K562 (cell line): Measurements from ENCODE around the gene SEC23B. TPM values are rescaled to one million over a fixed set of nuclear protein-coding genes. Genes with fewer than 3 reads are reported as not detected.

Experiments used
- GABPB1 ChIP-seq: sonication (generic); formaldehyde crosslinking; IDR thresholded peaks from 2 replicates; pipeline ENCODE4 v1.8.0; 2022; ENCODE audit warnings: mild to moderate bottlenecking, missing genetic modification reagents
- HSF4 ChIP-seq: fragments of 250-450 bp; sonication (Bioruptor Pico); IDR thresholded peaks from 2 replicates; pipeline ENCODE4 v2.1.2; 2022; ENCODE audit warnings: mild to moderate bottlenecking, moderate library complexity, borderline replicate concordance
- MCM3 ChIP-seq: fragments of 450-650 bp; IDR thresholded peaks from 2 replicates; pipeline ENCODE4 v1.6.1; 2016
- MTA3 ChIP-seq: fragments of 450-650 bp; formaldehyde crosslinking; IDR thresholded peaks from 2 replicates; pipeline ENCODE4 v1.6.1; 2017; ENCODE audit warnings: mild to moderate bottlenecking, borderline replicate concordance
- POLR2B ChIP-seq: fragments of 450-650 bp; IDR thresholded peaks from 2 replicates; pipeline ENCODE4 v1.6.1; 2018; ENCODE audit warnings: low read depth; ENCODE audit not compliant: partially characterized antibody
- SIN3A ChIP-seq, 2 experiments: fragments of 150-350 bp in 1 of 2; IDR thresholded peaks; 2 replicates each; pipeline ENCODE4 v1.6.1; 2011 to 2016; ENCODE audit warnings: borderline replicate concordance in 2 of 2, low read depth in 2 of 2, low read length in 2 of 2, mild to moderate bottlenecking in 2 of 2, moderate library complexity in 2 of 2; ENCODE audit not compliant: control insufficient read depth in 1 of 2
- SRSF1 ChIP-seq: fragments of 200-400 bp; formaldehyde crosslinking; IDR thresholded peaks from 2 replicates; pipeline ENCODE4 v1.6.1; 2017; ENCODE audit warnings: mild to moderate bottlenecking, low read depth, low read length, moderate library complexity
- ZNF124 ChIP-seq: sonication (generic); formaldehyde crosslinking; IDR thresholded peaks from 2 replicates; pipeline ENCODE4 v1.8.1; 2022; ENCODE audit warnings: missing genetic modification reagents
- ZNF347 ChIP-seq: fragments of 450-650 bp; formaldehyde crosslinking; IDR thresholded peaks from 2 replicates; pipeline ENCODE4 v1.4.0; 2020; ENCODE audit warnings: low read depth, mild to moderate bottlenecking, moderate library complexity
- polyA plus RNA-seq, 8 experiments: library from polyadenylated mRNA; depleted of rRNA in 4 of 8; stranded (reverse) in 5 of 8; unstranded in 3 of 8; fragments of >200 nt; fragmentation: Nextera tagmentation in 2 of 8; fragmentation: Illumina TruSeq in 1 of 8; extraction: Ambion mirVana in 2 of 8; extraction: Trizol in 1 of 8; gene quantifications; 2 replicates each; pipeline versions ENCODE4 v1.2.1 to v1.2.3, GENCODE V29; 2011 to 2014; ENCODE audit warnings: inconsistent platforms in 1 of 8, missing spikeins in 1 of 8
- total RNA-seq, 7 experiments: library from RNA; depleted of rRNA in 6 of 7; stranded (reverse); fragments of >200 nt in 6 of 7; fragmentation: Illumina TruSeq in 2 of 7; extraction: Trizol in 2 of 7; gene quantifications; 2 replicates each; pipeline versions ENCODE4 v1.2.1 to v1.2.3, GENCODE V29; 2011 to 2021; ENCODE audit warnings: low replicate concordance in 1 of 7
- TF ChIP-seq, protein P1 (sequence below): fragments of 450-650 bp; IDR thresholded peaks from 2 replicates; pipeline ENCODE4 v1.6.1; 2016; ENCODE audit warnings: mild to moderate bottlenecking, moderate library complexity
- TF ChIP-seq, protein P2 (sequence below), 2 experiments: IDR thresholded peaks; 2 replicates each; pipeline ENCODE4 v1.6.1; 2011; ENCODE audit warnings: borderline replicate concordance in 1 of 2, control low read depth in 1 of 2, low read depth in 1 of 2, low read length in 1 of 2, mild to moderate bottlenecking in 1 of 2, mixed read lengths in 1 of 2, moderate library complexity in 1 of 2; ENCODE audit not compliant: insufficient read depth in 1 of 2, insufficient read length in 1 of 2, poor library complexity in 1 of 2, severe bottlenecking in 1 of 2; ENCODE audit errors: extremely low read depth in 1 of 2
- TF ChIP-seq, protein P3 (sequence below): fragments of 200-800 bp; sonication (Bioruptor generic); IDR thresholded peaks from 2 replicates; pipeline ENCODE4 v1.6.1; 2017; ENCODE audit warnings: missing genetic modification characterization, missing compliant biosample characterization

The SEC23B gene
- total and polyA plus RNA-seq, 9 of the 15 experiments (the other 6 are each of a cell fraction or from before 2014, with no cell fraction given) = 31.7 to 70.2 (median 38.5) TPM

DNA sequence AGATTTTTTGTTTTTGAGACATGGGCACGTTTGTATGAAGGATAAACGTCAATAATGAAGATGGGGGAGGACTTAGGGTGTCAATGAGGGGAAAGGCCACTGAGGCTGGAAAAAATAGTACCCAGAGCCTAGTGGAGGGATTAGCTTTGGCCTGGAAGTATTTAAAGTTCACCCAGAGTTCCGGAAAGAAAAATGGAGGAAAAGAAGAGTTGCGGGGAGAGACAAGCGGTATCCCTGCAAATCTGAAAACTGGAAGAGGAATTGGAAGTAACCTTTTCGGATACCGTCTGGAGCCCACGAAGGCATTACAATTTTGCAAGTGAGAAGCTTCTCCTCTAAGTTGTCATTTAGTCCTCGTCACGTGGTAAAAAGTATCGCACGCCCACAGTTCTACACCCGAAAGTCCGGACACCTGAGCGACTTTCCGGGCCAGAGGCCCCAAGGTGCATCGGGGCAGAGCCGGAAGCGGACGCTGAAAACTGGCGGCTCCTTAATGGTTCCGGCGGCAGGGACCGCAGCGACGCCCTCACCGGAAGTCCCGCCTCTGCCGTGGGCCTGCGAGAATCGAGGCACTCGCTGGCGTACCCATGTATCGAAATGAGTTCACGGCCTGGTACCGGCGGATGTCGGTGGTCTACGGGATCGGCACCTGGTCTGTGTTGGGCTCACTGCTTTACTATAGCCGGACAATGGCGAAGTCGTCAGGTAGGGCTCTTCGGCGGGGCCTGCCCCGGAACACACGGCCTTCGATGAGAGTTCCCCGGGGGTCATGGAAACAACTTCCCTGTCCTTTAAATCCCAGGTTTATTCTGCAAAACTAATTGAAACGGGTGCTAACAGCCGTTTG lies 59.4 kb downstream of the SEC23B start, which contains the start of gene SMIM26 (continued):
- TF ChIP-seq POLR2B = peak; percentile 49
- TF ChIP-seq, protein P1, sequence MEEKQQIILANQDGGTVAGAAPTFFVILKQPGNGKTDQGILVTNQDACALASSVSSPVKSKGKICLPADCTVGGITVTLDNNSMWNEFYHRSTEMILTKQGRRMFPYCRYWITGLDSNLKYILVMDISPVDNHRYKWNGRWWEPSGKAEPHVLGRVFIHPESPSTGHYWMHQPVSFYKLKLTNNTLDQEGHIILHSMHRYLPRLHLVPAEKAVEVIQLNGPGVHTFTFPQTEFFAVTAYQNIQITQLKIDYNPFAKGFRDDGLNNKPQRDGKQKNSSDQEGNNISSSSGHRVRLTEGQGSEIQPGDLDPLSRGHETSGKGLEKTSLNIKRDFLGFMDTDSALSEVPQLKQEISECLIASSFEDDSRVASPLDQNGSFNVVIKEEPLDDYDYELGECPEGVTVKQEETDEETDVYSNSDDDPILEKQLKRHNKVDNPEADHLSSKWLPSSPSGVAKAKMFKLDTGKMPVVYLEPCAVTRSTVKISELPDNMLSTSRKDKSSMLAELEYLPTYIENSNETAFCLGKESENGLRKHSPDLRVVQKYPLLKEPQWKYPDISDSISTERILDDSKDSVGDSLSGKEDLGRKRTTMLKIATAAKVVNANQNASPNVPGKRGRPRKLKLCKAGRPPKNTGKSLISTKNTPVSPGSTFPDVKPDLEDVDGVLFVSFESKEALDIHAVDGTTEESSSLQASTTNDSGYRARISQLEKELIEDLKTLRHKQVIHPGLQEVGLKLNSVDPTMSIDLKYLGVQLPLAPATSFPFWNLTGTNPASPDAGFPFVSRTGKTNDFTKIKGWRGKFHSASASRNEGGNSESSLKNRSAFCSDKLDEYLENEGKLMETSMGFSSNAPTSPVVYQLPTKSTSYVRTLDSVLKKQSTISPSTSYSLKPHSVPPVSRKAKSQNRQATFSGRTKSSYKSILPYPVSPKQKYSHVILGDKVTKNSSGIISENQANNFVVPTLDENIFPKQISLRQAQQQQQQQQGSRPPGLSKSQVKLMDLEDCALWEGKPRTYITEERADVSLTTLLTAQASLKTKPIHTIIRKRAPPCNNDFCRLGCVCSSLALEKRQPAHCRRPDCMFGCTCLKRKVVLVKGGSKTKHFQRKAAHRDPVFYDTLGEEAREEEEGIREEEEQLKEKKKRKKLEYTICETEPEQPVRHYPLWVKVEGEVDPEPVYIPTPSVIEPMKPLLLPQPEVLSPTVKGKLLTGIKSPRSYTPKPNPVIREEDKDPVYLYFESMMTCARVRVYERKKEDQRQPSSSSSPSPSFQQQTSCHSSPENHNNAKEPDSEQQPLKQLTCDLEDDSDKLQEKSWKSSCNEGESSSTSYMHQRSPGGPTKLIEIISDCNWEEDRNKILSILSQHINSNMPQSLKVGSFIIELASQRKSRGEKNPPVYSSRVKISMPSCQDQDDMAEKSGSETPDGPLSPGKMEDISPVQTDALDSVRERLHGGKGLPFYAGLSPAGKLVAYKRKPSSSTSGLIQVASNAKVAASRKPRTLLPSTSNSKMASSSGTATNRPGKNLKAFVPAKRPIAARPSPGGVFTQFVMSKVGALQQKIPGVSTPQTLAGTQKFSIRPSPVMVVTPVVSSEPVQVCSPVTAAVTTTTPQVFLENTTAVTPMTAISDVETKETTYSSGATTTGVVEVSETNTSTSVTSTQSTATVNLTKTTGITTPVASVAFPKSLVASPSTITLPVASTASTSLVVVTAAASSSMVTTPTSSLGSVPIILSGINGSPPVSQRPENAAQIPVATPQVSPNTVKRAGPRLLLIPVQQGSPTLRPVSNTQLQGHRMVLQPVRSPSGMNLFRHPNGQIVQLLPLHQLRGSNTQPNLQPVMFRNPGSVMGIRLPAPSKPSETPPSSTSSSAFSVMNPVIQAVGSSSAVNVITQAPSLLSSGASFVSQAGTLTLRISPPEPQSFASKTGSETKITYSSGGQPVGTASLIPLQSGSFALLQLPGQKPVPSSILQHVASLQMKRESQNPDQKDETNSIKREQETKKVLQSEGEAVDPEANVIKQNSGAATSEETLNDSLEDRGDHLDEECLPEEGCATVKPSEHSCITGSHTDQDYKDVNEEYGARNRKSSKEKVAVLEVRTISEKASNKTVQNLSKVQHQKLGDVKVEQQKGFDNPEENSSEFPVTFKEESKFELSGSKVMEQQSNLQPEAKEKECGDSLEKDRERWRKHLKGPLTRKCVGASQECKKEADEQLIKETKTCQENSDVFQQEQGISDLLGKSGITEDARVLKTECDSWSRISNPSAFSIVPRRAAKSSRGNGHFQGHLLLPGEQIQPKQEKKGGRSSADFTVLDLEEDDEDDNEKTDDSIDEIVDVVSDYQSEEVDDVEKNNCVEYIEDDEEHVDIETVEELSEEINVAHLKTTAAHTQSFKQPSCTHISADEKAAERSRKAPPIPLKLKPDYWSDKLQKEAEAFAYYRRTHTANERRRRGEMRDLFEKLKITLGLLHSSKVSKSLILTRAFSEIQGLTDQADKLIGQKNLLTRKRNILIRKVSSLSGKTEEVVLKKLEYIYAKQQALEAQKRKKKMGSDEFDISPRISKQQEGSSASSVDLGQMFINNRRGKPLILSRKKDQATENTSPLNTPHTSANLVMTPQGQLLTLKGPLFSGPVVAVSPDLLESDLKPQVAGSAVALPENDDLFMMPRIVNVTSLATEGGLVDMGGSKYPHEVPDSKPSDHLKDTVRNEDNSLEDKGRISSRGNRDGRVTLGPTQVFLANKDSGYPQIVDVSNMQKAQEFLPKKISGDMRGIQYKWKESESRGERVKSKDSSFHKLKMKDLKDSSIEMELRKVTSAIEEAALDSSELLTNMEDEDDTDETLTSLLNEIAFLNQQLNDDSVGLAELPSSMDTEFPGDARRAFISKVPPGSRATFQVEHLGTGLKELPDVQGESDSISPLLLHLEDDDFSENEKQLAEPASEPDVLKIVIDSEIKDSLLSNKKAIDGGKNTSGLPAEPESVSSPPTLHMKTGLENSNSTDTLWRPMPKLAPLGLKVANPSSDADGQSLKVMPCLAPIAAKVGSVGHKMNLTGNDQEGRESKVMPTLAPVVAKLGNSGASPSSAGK = peak; percentile 71; the same call in 1 of the 2 replicates
- TF ChIP-seq, protein P2, sequence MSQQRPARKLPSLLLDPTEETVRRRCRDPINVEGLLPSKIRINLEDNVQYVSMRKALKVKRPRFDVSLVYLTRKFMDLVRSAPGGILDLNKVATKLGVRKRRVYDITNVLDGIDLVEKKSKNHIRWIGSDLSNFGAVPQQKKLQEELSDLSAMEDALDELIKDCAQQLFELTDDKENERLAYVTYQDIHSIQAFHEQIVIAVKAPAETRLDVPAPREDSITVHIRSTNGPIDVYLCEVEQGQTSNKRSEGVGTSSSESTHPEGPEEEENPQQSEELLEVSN (IDR thresholded peaks at IDR 0.05; ENCODE audit: borderline replicate concordance in 1 of 2, extremely low read depth in 1 of 2, insufficient read depth in 1 of 2, insufficient read length in 1 of 2, low read depth in 1 of 2, low read length in 1 of 2, poor library complexity in 1 of 2, severe bottlenecking in 1 of 2) = peak; percentile 36 to 72
- no peak for TF ChIP-seq HSF4 (CRISPR knock-in tag)
- TF ChIP-seq ZNF347 (CRISPR knock-in tag) = no peak
- TF ChIP-seq GABPB1 (CRISPR knock-in tag) = peak; percentile 96
- TF ChIP-seq MCM3 = no peak
- TF ChIP-seq, protein P3, sequence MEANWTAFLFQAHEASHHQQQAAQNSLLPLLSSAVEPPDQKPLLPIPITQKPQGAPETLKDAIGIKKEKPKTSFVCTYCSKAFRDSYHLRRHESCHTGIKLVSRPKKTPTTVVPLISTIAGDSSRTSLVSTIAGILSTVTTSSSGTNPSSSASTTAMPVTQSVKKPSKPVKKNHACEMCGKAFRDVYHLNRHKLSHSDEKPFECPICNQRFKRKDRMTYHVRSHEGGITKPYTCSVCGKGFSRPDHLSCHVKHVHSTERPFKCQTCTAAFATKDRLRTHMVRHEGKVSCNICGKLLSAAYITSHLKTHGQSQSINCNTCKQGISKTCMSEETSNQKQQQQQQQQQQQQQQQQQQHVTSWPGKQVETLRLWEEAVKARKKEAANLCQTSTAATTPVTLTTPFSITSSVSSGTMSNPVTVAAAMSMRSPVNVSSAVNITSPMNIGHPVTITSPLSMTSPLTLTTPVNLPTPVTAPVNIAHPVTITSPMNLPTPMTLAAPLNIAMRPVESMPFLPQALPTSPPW (CRISPR knock-in tag) = no peak
- peak; percentile 36 to 43; a peak in 1 of 4 replicates for TF ChIP-seq SIN3A (IDR thresholded peaks at IDR 0.05; ENCODE audit: borderline replicate concordance in 2 of 2, control insufficient read depth in 1 of 2, low read depth in 2 of 2, low read length in 2 of 2)
- TF ChIP-seq ZNF124 = no peak
- peak; percentile 60; the same call in 1 of the 2 replicates for TF ChIP-seq MTA3
- no peak for TF ChIP-seq SRSF1
